ENCODE data around the gene ITGB5. TPM values are rescaled to one million over a fixed set of nuclear protein-coding genes. Genes with fewer than 3 reads are reported as not detected.

Gene ITGB5
- total RNA-seq, 1 experiment from 2014 or later = 339 TPM

DNA sequence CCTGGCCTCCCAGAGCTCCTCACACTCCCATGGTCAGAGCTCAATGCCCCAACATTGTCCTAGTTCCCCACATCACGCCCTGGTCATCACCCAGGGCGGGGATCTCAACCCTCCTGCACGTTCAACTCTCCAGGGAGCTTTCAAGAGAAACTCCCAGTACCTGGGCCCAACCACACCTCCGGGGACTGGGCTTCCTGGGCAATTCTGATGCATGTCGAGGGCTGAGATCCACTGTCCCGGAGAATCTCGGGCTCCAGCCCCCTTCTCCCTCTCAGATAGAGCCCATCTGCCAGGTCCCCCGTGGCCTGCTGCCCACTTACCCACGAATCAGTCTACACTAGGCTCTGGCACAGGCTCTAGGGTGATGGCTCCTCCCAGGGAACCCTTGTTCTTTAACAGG, 117.7 kb downstream of the ITGB5 start:
- Mint-ChIP-seq H3K9me3 (no peaks in the 10 kb centered on the region), H3K4me1 (peaks cover 12% of the 10 kb centered on the region), H3K27ac (no peak overlapping the region), H3K36me3 (peaks cover 85% of the 10 kb centered on the region), H3K27me3 (ENCODE audit: low read depth) (no peaks in the 10 kb centered on the region), H3K4me3 (no peak overlapping the region)
- ATAC-seq = no peak
- POLR2A ChIA-PET = no interaction called here
- DNase-seq (ENCODE audit: low spot score) = no peak
- TF ChIP-seq, protein P1, sequence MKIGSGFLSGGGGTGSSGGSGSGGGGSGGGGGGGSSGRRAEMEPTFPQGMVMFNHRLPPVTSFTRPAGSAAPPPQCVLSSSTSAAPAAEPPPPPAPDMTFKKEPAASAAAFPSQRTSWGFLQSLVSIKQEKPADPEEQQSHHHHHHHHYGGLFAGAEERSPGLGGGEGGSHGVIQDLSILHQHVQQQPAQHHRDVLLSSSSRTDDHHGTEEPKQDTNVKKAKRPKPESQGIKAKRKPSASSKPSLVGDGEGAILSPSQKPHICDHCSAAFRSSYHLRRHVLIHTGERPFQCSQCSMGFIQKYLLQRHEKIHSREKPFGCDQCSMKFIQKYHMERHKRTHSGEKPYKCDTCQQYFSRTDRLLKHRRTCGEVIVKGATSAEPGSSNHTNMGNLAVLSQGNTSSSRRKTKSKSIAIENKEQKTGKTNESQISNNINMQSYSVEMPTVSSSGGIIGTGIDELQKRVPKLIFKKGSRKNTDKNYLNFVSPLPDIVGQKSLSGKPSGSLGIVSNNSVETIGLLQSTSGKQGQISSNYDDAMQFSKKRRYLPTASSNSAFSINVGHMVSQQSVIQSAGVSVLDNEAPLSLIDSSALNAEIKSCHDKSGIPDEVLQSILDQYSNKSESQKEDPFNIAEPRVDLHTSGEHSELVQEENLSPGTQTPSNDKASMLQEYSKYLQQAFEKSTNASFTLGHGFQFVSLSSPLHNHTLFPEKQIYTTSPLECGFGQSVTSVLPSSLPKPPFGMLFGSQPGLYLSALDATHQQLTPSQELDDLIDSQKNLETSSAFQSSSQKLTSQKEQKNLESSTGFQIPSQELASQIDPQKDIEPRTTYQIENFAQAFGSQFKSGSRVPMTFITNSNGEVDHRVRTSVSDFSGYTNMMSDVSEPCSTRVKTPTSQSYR (CRISPR knock-in tag; IDR thresholded peaks at IDR 0.05) = no peak
- TF ChIP-seq, protein P2, sequence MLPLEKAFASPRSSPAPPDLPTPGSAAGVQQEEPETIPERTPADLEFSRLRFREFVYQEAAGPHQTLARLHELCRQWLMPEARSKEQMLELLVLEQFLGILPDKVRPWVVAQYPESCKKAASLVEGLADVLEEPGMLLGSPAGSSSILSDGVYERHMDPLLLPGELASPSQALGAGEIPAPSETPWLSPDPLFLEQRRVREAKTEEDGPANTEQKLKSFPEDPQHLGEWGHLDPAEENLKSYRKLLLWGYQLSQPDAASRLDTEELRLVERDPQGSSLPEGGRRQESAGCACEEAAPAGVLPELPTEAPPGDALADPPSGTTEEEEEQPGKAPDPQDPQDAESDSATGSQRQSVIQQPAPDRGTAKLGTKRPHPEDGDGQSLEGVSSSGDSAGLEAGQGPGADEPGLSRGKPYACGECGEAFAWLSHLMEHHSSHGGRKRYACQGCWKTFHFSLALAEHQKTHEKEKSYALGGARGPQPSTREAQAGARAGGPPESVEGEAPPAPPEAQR (CRISPR knock-in tag; IDR thresholded peaks at IDR 0.05) = no peak
- TF ChIP-seq ELF4 (CRISPR knock-in tag; IDR thresholded peaks at IDR 0.05; ENCODE audit: low read depth) = no peak
- TF ChIP-seq ZNF138 (CRISPR knock-in tag; conservative IDR thresholded peaks at IDR 0.05) = no peak
- TF ChIP-seq, protein P3, sequence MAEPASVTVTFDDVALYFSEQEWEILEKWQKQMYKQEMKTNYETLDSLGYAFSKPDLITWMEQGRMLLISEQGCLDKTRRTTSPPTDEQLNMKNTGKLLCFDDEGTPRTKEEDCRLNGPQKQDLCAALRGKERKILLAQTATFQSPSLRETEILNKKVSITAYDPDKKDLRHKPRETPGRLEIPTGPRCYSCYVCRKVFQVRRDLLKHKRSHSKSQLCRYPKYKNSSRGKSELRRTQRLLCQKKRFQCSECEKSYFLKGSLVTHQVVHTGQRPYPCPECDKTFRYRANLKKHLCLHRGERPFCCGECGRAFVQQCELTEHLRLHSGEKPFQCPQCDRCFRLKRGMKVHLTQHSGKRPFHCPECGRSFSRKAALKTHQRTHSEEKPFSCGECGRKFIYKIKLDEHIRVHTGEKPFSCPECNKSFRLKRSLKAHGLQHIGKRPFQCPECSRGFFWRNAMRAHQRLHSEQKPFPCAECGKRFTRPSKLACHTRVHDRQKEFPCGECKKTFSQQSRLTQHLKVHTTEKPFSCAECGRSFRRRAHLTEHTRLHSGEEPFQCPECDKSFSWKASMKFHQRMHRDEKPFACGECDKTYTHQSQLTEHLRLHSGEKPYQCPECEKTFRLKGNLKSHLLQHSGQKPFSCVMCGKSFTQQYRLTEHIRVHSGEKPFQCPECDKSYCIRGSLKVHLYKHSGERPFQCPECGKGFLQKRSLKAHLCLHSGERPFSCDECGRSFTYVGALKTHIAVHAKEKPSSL (CRISPR knock-in tag; conservative IDR thresholded peaks at IDR 0.05) = no peak
- TF ChIP-seq, protein P4, sequence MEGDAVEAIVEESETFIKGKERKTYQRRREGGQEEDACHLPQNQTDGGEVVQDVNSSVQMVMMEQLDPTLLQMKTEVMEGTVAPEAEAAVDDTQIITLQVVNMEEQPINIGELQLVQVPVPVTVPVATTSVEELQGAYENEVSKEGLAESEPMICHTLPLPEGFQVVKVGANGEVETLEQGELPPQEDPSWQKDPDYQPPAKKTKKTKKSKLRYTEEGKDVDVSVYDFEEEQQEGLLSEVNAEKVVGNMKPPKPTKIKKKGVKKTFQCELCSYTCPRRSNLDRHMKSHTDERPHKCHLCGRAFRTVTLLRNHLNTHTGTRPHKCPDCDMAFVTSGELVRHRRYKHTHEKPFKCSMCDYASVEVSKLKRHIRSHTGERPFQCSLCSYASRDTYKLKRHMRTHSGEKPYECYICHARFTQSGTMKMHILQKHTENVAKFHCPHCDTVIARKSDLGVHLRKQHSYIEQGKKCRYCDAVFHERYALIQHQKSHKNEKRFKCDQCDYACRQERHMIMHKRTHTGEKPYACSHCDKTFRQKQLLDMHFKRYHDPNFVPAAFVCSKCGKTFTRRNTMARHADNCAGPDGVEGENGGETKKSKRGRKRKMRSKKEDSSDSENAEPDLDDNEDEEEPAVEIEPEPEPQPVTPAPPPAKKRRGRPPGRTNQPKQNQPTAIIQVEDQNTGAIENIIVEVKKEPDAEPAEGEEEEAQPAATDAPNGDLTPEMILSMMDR (IDR thresholded peaks at IDR 0.05) = no peak
- no peak for TF ChIP-seq ZNF232 (CRISPR knock-in tag; IDR thresholded peaks at IDR 0.05)
- TF ChIP-seq ATF1 (CRISPR knock-in tag; IDR thresholded peaks at IDR 0.05) = no peak
- TF ChIP-seq CREB1 (CRISPR knock-in tag; IDR thresholded peaks at IDR 0.05) = no peak
- no peak for TF ChIP-seq ZNF317 (CRISPR knock-in tag; IDR thresholded peaks at IDR 0.05; ENCODE audit: borderline replicate concordance, low read depth)
- no peak for TF ChIP-seq RORB (CRISPR knock-in tag; IDR thresholded peaks at IDR 0.05)
- TF ChIP-seq SMAD4 (CRISPR knock-in tag; IDR thresholded peaks at IDR 0.05) = no peak
- no peak for TF ChIP-seq EMX1 (CRISPR knock-in tag; IDR thresholded peaks at IDR 0.05)
- no peak for TF ChIP-seq JUN (CRISPR knock-in tag; IDR thresholded peaks at IDR 0.05)
- TF ChIP-seq OVOL2 (CRISPR knock-in tag; IDR thresholded peaks at IDR 0.05; ENCODE audit: borderline replicate concordance) = no peak
- CTCF ChIA-PET = interaction anchor here (3.5 kb wide), 1 partner anchor 9 kb away, joined by 23 read pairs; no protein-coding TSS in a partner anchor

DNA sequence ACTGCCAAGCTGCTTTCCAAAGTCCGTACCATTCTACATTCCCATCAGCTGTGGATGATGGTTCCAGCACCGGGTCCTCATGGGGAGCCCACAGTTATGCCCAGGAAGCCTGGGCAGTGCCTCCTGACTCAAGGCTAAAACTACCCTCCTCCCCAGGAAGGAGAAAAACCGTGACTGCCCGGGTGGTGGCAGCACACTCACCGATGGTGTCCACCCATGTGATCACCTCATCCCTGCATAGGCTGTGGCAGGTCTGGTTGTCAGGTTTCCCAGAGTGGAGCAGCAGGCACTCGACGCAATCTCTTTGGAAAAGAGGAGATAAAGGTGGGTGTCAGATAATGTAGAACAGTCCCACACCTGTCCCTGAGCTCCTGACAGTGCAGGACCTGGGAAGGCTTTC, 118.4 kb downstream of the ITGB5 start:
- no peak for TF ChIP-seq ZNF423 (CRISPR knock-in tag; IDR thresholded peaks at IDR 0.05)
- TF ChIP-seq, protein P5, sequence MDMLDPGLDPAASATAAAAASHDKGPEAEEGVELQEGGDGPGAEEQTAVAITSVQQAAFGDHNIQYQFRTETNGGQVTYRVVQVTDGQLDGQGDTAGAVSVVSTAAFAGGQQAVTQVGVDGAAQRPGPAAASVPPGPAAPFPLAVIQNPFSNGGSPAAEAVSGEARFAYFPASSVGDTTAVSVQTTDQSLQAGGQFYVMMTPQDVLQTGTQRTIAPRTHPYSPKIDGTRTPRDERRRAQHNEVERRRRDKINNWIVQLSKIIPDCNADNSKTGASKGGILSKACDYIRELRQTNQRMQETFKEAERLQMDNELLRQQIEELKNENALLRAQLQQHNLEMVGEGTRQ (CRISPR knock-in tag; IDR thresholded peaks at IDR 0.05) = peak; percentile 53
- ChIA-PET CTCF (no interaction called here), POLR2A (interaction anchor here (0.6 kb wide), 1 partner anchor 362 kb away, joined by 4 read pairs; no protein-coding TSS in a partner anchor)
- H3K27ac Mint-ChIP-seq = no peak overlapping the region
- no peak overlapping the region for H3K4me3 Mint-ChIP-seq
- H3K4me1 Mint-ChIP-seq = peaks cover 6% of the 10 kb centered on the region
- no peaks in the 10 kb centered on the region for H3K9me3 Mint-ChIP-seq
- peaks cover 85% of the 10 kb centered on the region for H3K36me3 Mint-ChIP-seq
- no peaks in the 10 kb centered on the region for H3K27me3 Mint-ChIP-seq (ENCODE audit: low read depth)
- ATAC-seq (peak; percentile 65), DNase-seq (ENCODE audit: low spot score) (peak; percentile 36)

All from WTC11 (cell line).